Thyroid gland (tissue), 4 donors: ENCODE results near the gene SCGB1D2. TPM values are rescaled to one million over a fixed set of nuclear protein-coding genes. Genes with fewer than 3 reads are reported as not detected.

Source experiments
- DNase-seq, 2 donors: peaks; one replicate each; pipeline ENCODE4 v3.0.0-alpha.2; 2019
- H3K27ac ChIP-seq, 3 donors: fragments of 200-600 bp; sonication (generic); 1 replicate in 2 of 3; 2 replicates in 1 of 3; pipeline ENCODE4 v1.5.1; 2016 to 2019; ENCODE audit warnings: mild to moderate bottlenecking in 1 of 3, moderate library complexity in 1 of 3
- H3K27me3 ChIP-seq: fragments of 200-600 bp; sonication (generic); one replicate; pipeline ENCODE4 v1.5.1; 2019
- H3K36me3 ChIP-seq, 2 donors: fragments of 200-600 bp; sonication (generic); one replicate each; pipeline ENCODE4 v1.5.1; 2016 to 2019
- H3K4me1 ChIP-seq, 2 donors: fragments of 200-600 bp; sonication (generic); one replicate each; pipeline ENCODE4 v1.5.1; 2017 to 2019
- H3K4me3 ChIP-seq, 3 donors: fragments of 200-600 bp; sonication (generic); replicated peaks in 1 of 3; 1 replicate in 2 of 3; 2 replicates in 1 of 3; pipeline ENCODE4 v1.5.1; 2016; ENCODE audit warnings: mild to moderate bottlenecking in 1 of 3
- H3K9me3 ChIP-seq: fragments of 200-600 bp; sonication (generic); one replicate; pipeline ENCODE4 v1.5.1; 2017
- POLR2A ChIP-seq, 2 donors: fragments of 450-650 bp; IDR thresholded peaks; one replicate each; pipeline ENCODE4 v1.6.1; 2017; ENCODE audit warnings: antibody characterized with exemption in 2 of 2, mild to moderate bottlenecking in 2 of 2, moderate library complexity in 1 of 2
- WGBS, 2 donors: methylation state at CpG; one replicate each; pipeline ENCODE4 v1.1.5; 2017; 5-methylcytosine and 5-hydroxymethylcytosine counted together
- intact Hi-C: fragments of 100-400 bp; cut with DNase I; formaldehyde crosslinking; loops from one replicate; pipeline ENCODE4 v1.15.1; 2023
- total RNA-seq, 4 donors: library from RNA; depleted of rRNA; stranded (reverse); fragments of >200 nt; gene quantifications; one replicate each; pipeline ENCODE4 v1.2.3, GENCODE V29; 2016
- TF ChIP-seq, protein P1 (sequence below), 6 experiments: fragments of 200-600 bp in 3 of 6; fragments of 450-650 bp in 3 of 6; sonication (generic) in 3 of 6; IDR thresholded peaks; one replicate each; pipeline ENCODE4 v1.5.1; 2016 to 2019; ENCODE audit warnings: antibody characterized with exemption in 6 of 6, mild to moderate bottlenecking in 2 of 6, inconsistent platforms in 1 of 6, moderate library complexity in 1 of 6

SCGB1D2 gene
- total RNA-seq, 4 donors from 2014 or later = not detected

DNA sequence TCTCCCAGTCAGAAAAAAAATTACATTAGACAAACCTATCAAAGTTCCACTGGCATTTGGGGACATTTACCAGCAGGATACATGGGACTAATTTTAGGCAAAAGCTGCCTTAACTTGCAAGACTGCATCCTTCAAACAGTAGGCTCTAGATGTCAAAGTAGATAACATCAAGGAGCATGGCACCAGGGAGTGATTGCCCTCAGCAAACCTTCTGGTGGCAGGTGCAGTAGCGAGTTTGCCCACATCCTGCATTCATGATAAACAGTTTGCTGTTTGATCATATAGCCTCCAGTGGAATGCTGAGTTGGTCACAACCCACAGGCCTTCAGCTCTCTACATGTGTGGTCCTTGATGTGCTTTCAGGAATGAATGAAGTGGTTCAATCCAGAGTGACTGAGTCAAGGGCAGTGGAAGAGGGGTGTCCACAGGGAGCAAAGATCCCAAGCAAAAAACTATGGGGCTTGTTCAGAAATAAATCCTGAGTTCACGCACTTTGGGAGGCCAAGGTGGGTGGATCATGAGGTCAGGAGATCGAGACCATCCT, 12.0 kb downstream of the SCGB1D2 start:
- no peak for TF ChIP-seq POLR2A (IDR thresholded peaks at IDR 0.05)
- TF ChIP-seq, protein P1, sequence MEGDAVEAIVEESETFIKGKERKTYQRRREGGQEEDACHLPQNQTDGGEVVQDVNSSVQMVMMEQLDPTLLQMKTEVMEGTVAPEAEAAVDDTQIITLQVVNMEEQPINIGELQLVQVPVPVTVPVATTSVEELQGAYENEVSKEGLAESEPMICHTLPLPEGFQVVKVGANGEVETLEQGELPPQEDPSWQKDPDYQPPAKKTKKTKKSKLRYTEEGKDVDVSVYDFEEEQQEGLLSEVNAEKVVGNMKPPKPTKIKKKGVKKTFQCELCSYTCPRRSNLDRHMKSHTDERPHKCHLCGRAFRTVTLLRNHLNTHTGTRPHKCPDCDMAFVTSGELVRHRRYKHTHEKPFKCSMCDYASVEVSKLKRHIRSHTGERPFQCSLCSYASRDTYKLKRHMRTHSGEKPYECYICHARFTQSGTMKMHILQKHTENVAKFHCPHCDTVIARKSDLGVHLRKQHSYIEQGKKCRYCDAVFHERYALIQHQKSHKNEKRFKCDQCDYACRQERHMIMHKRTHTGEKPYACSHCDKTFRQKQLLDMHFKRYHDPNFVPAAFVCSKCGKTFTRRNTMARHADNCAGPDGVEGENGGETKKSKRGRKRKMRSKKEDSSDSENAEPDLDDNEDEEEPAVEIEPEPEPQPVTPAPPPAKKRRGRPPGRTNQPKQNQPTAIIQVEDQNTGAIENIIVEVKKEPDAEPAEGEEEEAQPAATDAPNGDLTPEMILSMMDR (IDR thresholded peaks at IDR 0.05) = no peak
- Histone ChIP-seq H3K27ac (no peak overlapping the region), H3K4me3 (no peak overlapping the region), H3K27me3 (no peaks in the 10 kb centered on the region), H3K4me1 (no peaks in the 10 kb centered on the region), H3K36me3 (no peaks in the 10 kb centered on the region), H3K9me3 (no peaks in the 10 kb centered on the region)
- WGBS, 2 donors = 93 to 96% methylated on average over 3 of the region's 3 CpGs
- DNase-seq = no peak
- intact Hi-C loops = no loop called here

DNA sequence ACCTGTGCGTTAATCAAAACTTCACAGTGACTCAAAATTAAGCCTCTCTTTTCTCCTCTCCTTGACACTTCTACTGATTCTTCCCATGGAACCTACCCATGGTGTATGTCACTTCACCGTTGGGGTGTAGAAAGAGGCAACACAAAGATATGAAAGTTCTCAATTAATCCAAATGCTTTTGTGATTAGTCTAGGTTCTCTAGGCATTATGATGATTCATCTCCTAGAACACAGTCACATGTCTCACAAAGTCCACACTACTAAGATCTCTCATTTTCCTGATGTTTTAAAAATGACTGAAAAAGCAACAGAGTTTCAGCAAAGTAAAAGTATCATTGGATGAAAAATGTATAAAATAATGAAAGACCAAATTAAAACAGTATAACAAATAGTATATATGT, 14.2 kb downstream of the SCGB1D2 start:
- H3K4me1 ChIP-seq = no peaks in the 10 kb centered on the region
- intact Hi-C loops = no loop called here
- 89 to 94% methylated on average over 2 of the region's 2 CpGs for WGBS, 2 donors
- no peaks in the 10 kb centered on the region for H3K36me3 ChIP-seq
- H3K4me3 ChIP-seq = no peak overlapping the region
- DNase-seq = no peak
- H3K27ac ChIP-seq = no peak overlapping the region
- no peaks in the 10 kb centered on the region for H3K9me3 ChIP-seq
- H3K27me3 ChIP-seq = no peaks in the 10 kb centered on the region
- TF ChIP-seq, protein P1 (IDR thresholded peaks at IDR 0.05) = no peak
- no peak for TF ChIP-seq POLR2A (IDR thresholded peaks at IDR 0.05)

DNA sequence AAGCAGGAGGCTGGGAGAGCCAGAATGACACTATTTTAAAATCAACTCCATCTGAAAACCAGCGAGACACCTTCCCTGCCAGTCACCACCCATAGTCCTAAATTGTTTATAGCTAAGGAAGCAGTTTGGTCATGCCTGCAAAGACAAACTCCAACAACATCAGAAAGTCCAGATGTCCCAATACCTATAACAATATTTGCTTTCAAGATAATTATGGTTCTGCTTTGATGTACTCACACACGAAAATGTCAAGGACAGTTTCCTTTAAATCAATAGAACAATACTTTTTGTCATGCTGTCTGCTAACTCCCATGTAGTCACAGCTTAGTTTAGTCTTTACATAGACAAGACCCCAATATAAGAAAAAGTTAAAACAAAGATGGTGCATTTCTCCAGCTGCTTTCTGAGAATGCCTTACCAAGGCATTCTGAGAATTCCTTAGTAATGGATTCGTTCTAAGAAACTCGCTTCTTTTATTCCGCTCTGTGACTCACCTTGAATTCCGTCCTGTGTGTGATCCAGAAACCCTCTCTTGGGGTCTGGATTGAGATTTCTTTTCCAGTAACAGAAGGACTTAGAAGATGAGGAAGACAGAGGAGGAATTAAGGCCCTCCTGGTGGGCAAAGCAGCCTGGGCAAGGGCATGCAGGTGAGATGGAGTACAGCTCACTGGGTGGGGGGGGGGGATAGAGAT, 18.4 kb downstream of the SCGB1D2 start:
- intact Hi-C loops = no loop called here
- WGBS, 2 donors = 75 to 76% methylated on average over 6 of the region's 6 CpGs

DNA sequence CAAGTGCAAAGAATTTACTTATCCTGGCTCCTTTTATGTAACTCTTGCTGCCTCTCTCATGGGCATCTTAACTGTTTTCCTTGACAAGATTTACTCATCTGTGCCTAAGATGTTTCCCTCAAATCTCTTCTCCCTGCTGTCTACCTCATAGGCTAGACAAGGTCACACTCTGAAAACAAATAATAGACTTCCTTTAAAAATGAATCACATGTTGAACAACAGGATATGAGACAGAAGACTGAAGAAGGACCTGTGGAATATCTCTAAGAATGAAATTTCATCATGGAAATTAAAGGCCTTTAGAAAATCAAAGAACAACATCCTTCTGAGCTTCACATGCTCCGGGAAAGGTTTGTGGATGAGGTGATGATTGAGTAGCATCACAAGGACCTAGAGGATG, 22.0 kb downstream of the SCGB1D2 start:
- H3K9me3 ChIP-seq = no peaks in the 10 kb centered on the region
- no peaks in the 10 kb centered on the region for H3K27me3 ChIP-seq
- intact Hi-C loops = no loop called here
- H3K36me3 ChIP-seq = no peaks in the 10 kb centered on the region
- WGBS, 2 donors = 73 to 83% methylated on average over 1 of the region's 1 CpG
- H3K4me3 ChIP-seq = no peak overlapping the region
- no peak for DNase-seq
- TF ChIP-seq, protein P1 (IDR thresholded peaks at IDR 0.05) = no peak
- TF ChIP-seq POLR2A (IDR thresholded peaks at IDR 0.05) = no peak
- H3K4me1 ChIP-seq = no peaks in the 10 kb centered on the region
- H3K27ac ChIP-seq = no peak overlapping the region

More for the DNA sequence above, 18.4 kb downstream of the SCGB1D2 start:
- Histone ChIP-seq H3K4me1 (no peaks in the 10 kb centered on the region), H3K4me3 (no peak overlapping the region), H3K36me3 (no peaks in the 10 kb centered on the region), H3K27me3 (no peaks in the 10 kb centered on the region), H3K9me3 (no peaks in the 10 kb centered on the region), H3K27ac (no peak overlapping the region)
- no peak for DNase-seq
- no peak for TF ChIP-seq POLR2A (IDR thresholded peaks at IDR 0.05)
- TF ChIP-seq, protein P1 (IDR thresholded peaks at IDR 0.05) = no peak

DNA sequence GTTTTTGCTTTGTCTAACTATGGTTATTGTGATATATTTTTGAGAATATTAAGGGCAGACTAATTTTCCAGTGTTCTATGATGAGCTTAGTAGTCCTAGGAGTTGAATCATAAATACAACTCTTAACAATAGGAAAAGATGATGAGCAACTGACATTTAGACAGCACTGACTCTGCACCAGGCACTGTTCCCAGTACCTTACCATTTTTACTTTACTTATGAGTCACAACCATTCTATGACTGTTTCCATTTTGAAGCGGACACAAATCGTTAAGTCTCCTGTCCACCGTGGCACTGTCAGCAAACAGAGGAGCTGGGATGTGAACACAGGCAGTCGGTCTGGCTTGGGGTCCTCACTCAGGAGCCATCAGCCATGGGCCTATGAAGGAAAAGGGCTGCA, 24.5 kb downstream of the SCGB1D2 start:
- Histone ChIP-seq H3K4me1 (no peaks in the 10 kb centered on the region), H3K27me3 (no peaks in the 10 kb centered on the region), H3K27ac (no peak overlapping the region), H3K4me3 (no peak overlapping the region), H3K36me3 (no peaks in the 10 kb centered on the region), H3K9me3 (no peaks in the 10 kb centered on the region)
- no peak for DNase-seq
- WGBS, 2 donors = 53 to 55% methylated on average over 4 of the region's 4 CpGs
- TF ChIP-seq, protein P1 (IDR thresholded peaks at IDR 0.05) = no peak
- no peak for TF ChIP-seq POLR2A (IDR thresholded peaks at IDR 0.05)
- intact Hi-C loops = no loop called here
